Measurements from ENCODE around the gene SMAD9. TPM values are rescaled to one million over a fixed set of nuclear protein-coding genes. Genes with fewer than 3 reads are reported as not detected.

Gene SMAD9
- total RNA-seq = 0.79 and 2.8 TPM in 2 replicates

GRCh38 chr13:36919833-36920615, at the start of gene SMAD9:
SMAD9 (minus strand) TSS chr13:36920238; CDS start chr13:36879689, 40,549 bp downstream.
- peak; percentile 29 for DNase-seq (ENCODE audit: low read depth)
- peak within 1 kb of the TSS; percentile 49 for H3K4me3 ChIP-seq (ENCODE audit: low read depth, low read length)
- TF ChIP-seq CTCF (IDR thresholded peaks at IDR 0.05; ENCODE audit: insufficient read depth, low read length, severe bottlenecking) = no peak
- FAIRE-seq = no peak
- peaks cover 8% of the 10 kb centered on the region for H3K27me3 ChIP-seq (ENCODE audit: control insufficient read depth, insufficient read depth, low read length)
- no peaks in the 10 kb centered on the region for H3K36me3 ChIP-seq (ENCODE audit: control insufficient read depth, insufficient read depth, low read length)

- peaks cover 7% of the 10 kb centered on the region for H3K36me3 ChIP-seq (ENCODE audit: control insufficient read depth, insufficient read depth, low read length)
- FAIRE-seq = no peak
- DNase-seq (ENCODE audit: low read depth) = no peak
- no peak overlapping the region for H3K4me3 ChIP-seq (ENCODE audit: low read depth, low read length)
- no peak for TF ChIP-seq CTCF (IDR thresholded peaks at IDR 0.05; ENCODE audit: insufficient read depth, low read length, severe bottlenecking)
- H3K27me3 ChIP-seq (ENCODE audit: control insufficient read depth, insufficient read depth, low read length) = no peaks in the 10 kb centered on the region
Observed at GRCh38 chr13:36966404-36966803, 46.4 kb upstream of the SMAD9 start.

- DNase-seq (ENCODE audit: low read depth) (peak; percentile 95), FAIRE-seq (no peak)
- no peak overlapping the region for H3K4me3 ChIP-seq (ENCODE audit: low read depth, low read length)
- no peaks in the 10 kb centered on the region for H3K27me3 ChIP-seq (ENCODE audit: control insufficient read depth, insufficient read depth, low read length)
- no peak for TF ChIP-seq CTCF (IDR thresholded peaks at IDR 0.05; ENCODE audit: insufficient read depth, low read length, severe bottlenecking)
- H3K36me3 ChIP-seq (ENCODE audit: control insufficient read depth, insufficient read depth, low read length) = peaks cover 9% of the 10 kb centered on the region
Observed at GRCh38 chr13:36965767-36966166, 45.7 kb upstream of the SMAD9 start.

GRCh38 chr13:36959456-36960116, 39.5 kb upstream of the SMAD9 start:
- H3K36me3 ChIP-seq (ENCODE audit: control insufficient read depth, insufficient read depth, low read length) = peaks cover 6% of the 10 kb centered on the region
- no peak for DNase-seq (ENCODE audit: low read depth)
- FAIRE-seq = no peak
- H3K4me3 ChIP-seq (ENCODE audit: low read depth, low read length) = no peak overlapping the region
- no peaks in the 10 kb centered on the region for H3K27me3 ChIP-seq (ENCODE audit: control insufficient read depth, insufficient read depth, low read length)
- no peak for TF ChIP-seq CTCF (IDR thresholded peaks at IDR 0.05; ENCODE audit: insufficient read depth, low read length, severe bottlenecking)

GRCh38 chr13:36954542-36954941, 34.5 kb upstream of the SMAD9 start:
- no peaks in the 10 kb centered on the region for H3K36me3 ChIP-seq (ENCODE audit: control insufficient read depth, insufficient read depth, low read length)

More at GRCh38 chr13:36954542-36954941, 34.5 kb upstream of the SMAD9 start:
- no peak for TF ChIP-seq CTCF (IDR thresholded peaks at IDR 0.05; ENCODE audit: insufficient read depth, low read length, severe bottlenecking)
- H3K27me3 ChIP-seq (ENCODE audit: control insufficient read depth, insufficient read depth, low read length) = no peaks in the 10 kb centered on the region
- DNase-seq (ENCODE audit: low read depth) (no peak), FAIRE-seq (no peak)
- H3K4me3 ChIP-seq (ENCODE audit: low read depth, low read length) = no peak overlapping the region

Measured in bronchial epithelial cell (primary cell).